ENCODE results near the gene MTG2. TPM values are rescaled to one million over a fixed set of nuclear protein-coding genes. Genes with fewer than 3 reads are reported as not detected.

MTG2 gene
- total and polyA plus RNA-seq, 10 of the 15 experiments (the other 5 are each of a cell fraction or from before 2014, with no cell fraction given), result 6.2 to 52.4 (median 34.3) TPM

GRCh38 chr20:62160876-62161275, 22.0 kb upstream of the MTG2 start (continued):
- no peak for TF ChIP-seq ZNF207 (IDR thresholded peaks at IDR 0.05; ENCODE audit: borderline replicate concordance)

- 96% methylated on average over 17 of the region's 17 CpGs for WGBS (ENCODE audit: insufficient coverage, insufficient replicate concordance, low lambda C conversion rate, missing lambda C conversion rate)
- BruUV-seq (replicated peaks), result no TSS peak
- H3K36me3 ChIP-seq (ENCODE audit: control insufficient read depth in 2 of 2, insufficient read depth in 2 of 2, low read length in 1 of 2), result peaks cover 14 to 47% of the 10 kb centered on the region in 2 experiments; a peak in 3 of 4 replicates
- ChIA-PET RAD21 (ENCODE audit: unreplicated experiment) (no interaction called here), SMC1A (ENCODE audit: uncharacterized antibody, unreplicated experiment) (no interaction called here), CTCF (no interaction called here), POLR2A (no interaction called here)
- no peak overlapping the region for H3K4me2 ChIP-seq (ENCODE audit: control insufficient read depth, insufficient read depth)
- no peaks in the 10 kb centered on the region for H4K20me1 ChIP-seq (ENCODE audit: control insufficient read depth, insufficient read depth)
- H3K27ac ChIP-seq (ENCODE audit: control insufficient read depth, insufficient read depth), result no peak overlapping the region
- FAIRE-seq (no peak), DNase-seq (ENCODE audit: low read depth, low spot score) (no peak), ATAC-seq (no peak)
- H3K4me3 ChIP-seq, result no peak overlapping the region
- H3K9me3 ChIP-seq (replicated peaks; ENCODE audit: control insufficient read depth, insufficient read depth, low read length), result no peaks in the 10 kb centered on the region
- peaks cover 9% of the 10 kb centered on the region for H3K4me1 ChIP-seq (ENCODE audit: control insufficient read depth, insufficient read depth, low read length)
- peaks cover 3% of the 10 kb centered on the region; the same call in 1 of the 2 replicates for H3K79me2 ChIP-seq (ENCODE audit: control insufficient read depth, insufficient read depth, low read length)
- in situ Hi-C loops (cut with MboI), result no loop called here
- TF ChIP-seq POLR2AphosphoS2 (IDR thresholded peaks at IDR 0.05; ENCODE audit: low read depth, low read length), result no peak
- TF ChIP-seq SUPT20H (IDR thresholded peaks at IDR 0.05; ENCODE audit: borderline replicate concordance, control insufficient read depth, low read depth, low read length), result no peak
- no peak for TF ChIP-seq YBX1 (IDR thresholded peaks at IDR 0.05)
- TF ChIP-seq EGR1 (IDR thresholded peaks at IDR 0.05; ENCODE audit: borderline replicate concordance in 1 of 2, low read depth in 2 of 2, low read length in 2 of 2), result no peak
- no peak for TF ChIP-seq ATF3 (IDR thresholded peaks at IDR 0.05; ENCODE audit: borderline replicate concordance, extremely low read depth, low read depth, low read length)
- no peak for TF ChIP-seq RBBP5 (conservative IDR thresholded peaks at IDR 0.05)
- no peak for TF ChIP-seq SMAD5 (IDR thresholded peaks at IDR 0.05; ENCODE audit: low read depth)
- TF ChIP-seq IKZF2 (IDR thresholded peaks at IDR 0.05), result no peak
- no peak for TF ChIP-seq PAX8 (IDR thresholded peaks at IDR 0.05)
- TF ChIP-seq SMAD1 (IDR thresholded peaks at IDR 0.05; ENCODE audit: low read depth, partially characterized antibody), result no peak
- TF ChIP-seq SMC3 (IDR thresholded peaks at IDR 0.05; ENCODE audit: borderline replicate concordance, low read length), result no peak
- TF ChIP-seq ZNF622 (IDR thresholded peaks at IDR 0.05), result no peak
- TF ChIP-seq CHD4 (IDR thresholded peaks at IDR 0.05), result no peak
- no peak for TF ChIP-seq KDM1A (IDR thresholded peaks at IDR 0.05; ENCODE audit: borderline replicate concordance)
- TF ChIP-seq JUND (IDR thresholded peaks at IDR 0.05; ENCODE audit: low read depth, low read length), result no peak
- TF ChIP-seq ATF2 (IDR thresholded peaks at IDR 0.05; ENCODE audit: low read length), result no peak
- TF ChIP-seq RAD21 (IDR thresholded peaks at IDR 0.05; ENCODE audit: insufficient read depth, low read depth, low read length), result no peak
- TF ChIP-seq BACH1 (IDR thresholded peaks at IDR 0.05; ENCODE audit: borderline replicate concordance), result no peak
- TF ChIP-seq ZBTB4 (CRISPR knock-in tag; IDR thresholded peaks at IDR 0.05), result no peak
- no peak for TF ChIP-seq TARDBP (IDR thresholded peaks at IDR 0.05; ENCODE audit: borderline replicate concordance)
- H3K27me3 ChIP-seq (replicated peaks in 1 of 2; ENCODE audit: control insufficient read depth in 2 of 2, insufficient read depth in 2 of 2, low read length in 1 of 2), result no peaks in the 10 kb centered on the region
- intact Hi-C loops (cut with micrococcal nuclease; ENCODE audit: unreplicated experiment), result no loop called here
- no peak overlapping the region for H3K9ac ChIP-seq (ENCODE audit: control insufficient read depth, insufficient read depth, low read length)
- H2AFZ ChIP-seq (ENCODE audit: control insufficient read depth, low read depth, low read length), result no peak overlapping the region
Observed at GRCh38 chr20:62161347-62161746, 21.5 kb upstream of the MTG2 start.

Measured in GM12878 (cell line).